HG02571 (cell line): ENCODE results near the gene ACADM.
A peak's percentile ranks its signal among the peaks of the same experiment; 100 is the strongest.
"Not testable (repeated sequence)": the region's sequence is repeated elsewhere in the genome, so short reads cannot be mapped to it uniquely, and the experiment has no call there.

ENCODE experiments used
- ATAC-seq: cut with Tn5 transposase; IDR thresholded peaks from one replicate; pipeline ENCODE4 v1.9.1; 2021; ENCODE audit warnings: mild to moderate bottlenecking, moderate library complexity; ENCODE audit not compliant: unreplicated experiment

ACADM gene

DNA sequence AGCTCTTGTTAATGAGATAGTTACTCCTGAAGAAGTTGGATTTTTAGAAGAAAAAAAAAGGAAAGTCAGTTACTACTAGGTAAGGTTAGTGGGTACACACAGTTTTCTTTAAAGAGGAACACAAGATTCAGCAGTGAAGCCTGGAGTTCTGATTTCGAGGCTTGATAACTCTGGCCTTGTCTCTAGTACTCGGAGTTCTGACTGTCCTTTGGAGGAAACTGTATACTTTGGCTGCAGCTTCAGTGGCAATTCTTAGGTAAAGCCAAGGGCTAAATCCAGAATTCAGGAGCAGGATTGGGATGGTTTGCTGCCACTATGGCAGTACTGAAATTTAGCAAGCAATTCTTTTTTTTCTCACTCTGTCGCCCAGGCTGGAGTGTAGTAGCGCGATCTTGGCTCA, 9.2 kb downstream of the ACADM start:
- no peak for ATAC-seq

DNA sequence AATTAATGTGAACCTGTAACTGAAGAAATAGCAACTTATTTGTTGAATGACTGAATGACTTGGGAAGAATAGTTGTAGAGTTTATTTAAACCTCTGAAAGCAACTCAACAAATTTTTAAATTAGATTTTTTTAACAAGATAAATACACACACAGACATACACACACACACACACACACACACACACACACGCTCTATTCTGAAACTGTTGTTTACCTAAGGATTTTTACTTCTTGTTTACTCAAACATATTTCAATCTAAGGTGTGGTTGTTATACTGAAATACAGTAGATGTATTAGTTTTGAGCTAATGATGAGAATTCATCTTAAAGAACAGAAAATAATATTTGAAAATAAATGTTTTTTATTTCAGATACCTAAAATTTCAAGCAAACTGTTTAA, 11.5 kb downstream of the ACADM start:
- no peak for ATAC-seq

DNA sequence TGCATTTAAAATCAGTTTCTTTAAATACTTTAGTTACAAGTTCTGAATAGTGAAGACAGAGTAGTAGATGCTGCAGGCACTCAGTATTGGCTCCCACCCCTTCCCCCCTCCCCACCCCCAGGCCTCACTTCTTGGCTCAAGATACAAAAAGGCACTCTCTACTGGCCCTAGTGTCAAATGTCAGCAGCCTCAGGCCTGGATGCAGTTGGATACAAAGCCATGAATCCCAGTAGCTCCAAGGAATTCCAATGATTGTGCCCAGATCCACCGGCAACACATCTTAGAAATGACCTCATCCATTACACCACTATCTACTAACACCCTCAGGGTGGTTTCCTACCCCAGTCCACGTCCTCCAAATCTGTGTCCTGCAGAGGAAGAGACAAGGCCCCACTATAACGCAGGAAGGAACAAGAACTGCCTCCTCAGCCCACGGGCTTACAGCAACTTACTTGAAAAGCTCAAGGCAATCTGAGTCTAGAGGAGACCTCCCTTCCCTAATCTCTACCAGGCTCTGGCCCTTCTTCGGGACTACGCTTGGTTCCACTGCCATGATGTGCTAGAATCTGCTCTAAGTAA, 17.6 kb downstream of the ACADM start:
- no peak for ATAC-seq

DNA sequence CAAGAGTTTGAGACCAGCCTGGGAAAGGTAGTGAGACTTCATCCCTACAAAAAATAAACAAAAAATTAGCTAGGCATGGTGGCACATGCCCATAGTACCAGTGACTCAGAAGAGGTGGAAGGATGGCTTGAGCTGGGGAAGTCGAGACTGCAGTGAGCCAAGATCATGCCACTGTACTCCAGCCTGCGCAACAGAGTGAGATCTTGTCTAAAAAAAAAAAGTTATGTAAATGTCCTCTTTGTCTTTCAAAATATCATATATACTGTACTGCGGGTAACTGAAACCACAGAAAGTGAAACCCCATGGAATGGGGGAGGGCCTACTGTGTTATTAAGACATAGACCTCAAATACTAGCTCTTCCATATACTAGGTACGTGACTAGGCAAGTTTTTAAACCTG, 20.8 kb downstream of the ACADM start:
- peak; percentile 42 for ATAC-seq

DNA sequence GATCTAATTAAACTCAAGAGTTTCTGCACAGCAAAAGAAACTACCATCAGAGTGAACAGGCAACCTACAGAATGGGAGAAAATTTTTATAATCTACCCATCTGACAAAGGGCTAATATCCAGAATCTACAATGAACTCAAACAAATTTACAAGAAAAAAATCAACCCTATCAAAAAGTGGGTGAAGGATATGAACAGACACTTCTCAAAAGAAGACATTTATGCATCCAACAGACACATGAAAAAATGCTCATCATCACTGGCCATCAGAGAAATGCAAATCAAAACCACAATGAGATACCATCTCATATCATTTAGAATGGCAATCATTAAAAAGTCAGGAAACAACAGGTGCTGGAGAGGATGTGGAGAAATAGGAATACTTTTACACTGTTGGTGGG, 32.7 kb downstream of the ACADM start:
- ATAC-seq = not testable (repeated sequence)

DNA sequence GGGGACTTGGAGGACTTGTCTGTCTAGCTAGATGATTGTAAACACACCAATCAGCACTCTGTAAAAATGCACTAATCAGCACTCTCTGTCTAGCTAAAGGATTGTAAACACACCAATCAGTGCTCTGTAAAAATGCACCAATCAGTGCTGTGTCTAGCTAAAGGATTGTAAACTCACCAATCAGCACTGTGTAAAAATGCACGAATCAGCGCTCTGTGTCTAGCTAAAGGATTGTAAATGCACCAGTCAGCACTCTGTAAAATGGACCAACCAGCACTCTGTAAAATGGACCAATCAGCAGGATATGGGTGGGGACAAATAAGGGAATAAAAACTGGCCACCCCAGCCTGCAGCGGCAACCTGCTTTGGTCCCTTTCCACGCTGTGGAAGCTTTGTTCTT, 34.0 kb downstream of the ACADM start:
- not testable (repeated sequence) for ATAC-seq

DNA sequence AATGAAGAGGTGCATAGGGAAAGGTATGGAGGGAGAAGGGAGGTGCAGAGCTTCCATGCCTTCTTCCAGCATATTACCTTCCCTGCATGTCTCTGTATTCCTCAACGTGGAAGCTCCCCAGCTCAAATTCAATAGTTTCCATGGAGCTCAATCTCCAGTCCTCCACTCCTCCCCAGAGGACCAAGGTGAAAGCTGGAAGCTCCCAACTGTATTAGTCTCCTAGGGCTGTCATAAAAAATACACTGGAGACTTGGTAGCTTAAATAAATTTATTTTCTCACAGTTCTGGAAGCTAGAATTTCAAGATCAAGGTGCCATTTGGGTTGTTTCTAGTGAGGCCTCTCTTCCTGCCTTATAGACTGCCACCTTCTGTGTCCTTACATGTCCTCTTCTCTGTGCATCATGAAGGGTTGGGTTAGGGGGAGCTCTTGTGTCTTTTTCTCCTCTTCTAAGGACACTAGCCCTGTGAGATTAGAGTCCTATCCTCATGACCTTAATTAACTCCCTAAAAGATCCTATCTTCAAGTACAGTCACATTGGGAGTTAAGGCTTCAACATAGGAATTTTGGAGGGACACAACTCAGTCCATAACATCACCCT, 39.6 kb downstream of the ACADM start:
- no peak for ATAC-seq

DNA sequence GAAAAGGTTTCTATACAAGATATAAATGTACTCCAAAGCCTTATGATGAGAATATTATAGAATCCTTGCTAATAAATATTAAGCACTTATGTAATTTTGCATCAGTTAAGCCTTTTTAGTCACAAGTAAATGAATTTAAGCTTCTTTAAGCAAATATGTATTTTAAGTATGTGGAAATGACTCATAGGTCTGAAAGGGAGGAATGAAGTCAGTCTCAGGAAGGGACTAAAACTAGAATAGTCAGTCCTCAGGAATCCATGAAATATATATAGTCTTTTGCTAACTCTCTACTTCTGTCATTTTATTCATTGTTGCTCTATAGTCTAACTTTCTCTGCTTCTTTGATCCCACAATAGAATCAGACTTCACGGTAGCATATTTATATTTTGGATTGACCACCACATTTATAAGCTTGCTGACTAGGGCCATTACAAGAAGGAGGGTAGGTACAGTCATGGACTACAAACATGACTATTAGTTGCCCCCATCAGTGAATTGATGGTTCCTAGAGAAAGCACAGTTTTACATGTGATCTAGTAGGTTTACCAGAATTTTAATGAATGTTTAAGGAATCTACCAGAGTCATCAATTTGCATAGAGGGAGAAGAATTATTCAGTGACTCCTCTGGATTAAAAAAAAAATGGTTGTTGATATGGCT, 41.3 kb downstream of the ACADM start:
- no peak for ATAC-seq

DNA sequence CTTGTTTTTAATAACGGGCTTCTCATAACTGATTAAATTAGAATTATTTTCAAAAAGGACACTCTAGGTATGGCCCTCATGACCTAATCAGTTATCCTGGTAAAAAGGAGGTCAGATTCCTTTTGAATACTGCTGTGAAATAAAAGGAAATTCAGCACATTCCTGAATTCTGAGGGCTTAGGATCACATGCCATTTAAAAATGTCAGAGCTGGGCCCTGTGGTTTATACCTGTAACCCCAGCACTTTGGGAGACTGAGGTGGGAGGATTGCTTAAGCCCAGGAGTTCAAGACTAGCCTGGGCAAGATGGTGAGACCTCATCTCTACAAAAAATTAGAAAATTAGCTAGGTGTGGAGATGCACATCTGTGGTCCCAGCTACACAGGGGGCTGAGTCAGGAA, 43.5 kb downstream of the ACADM start:
- ATAC-seq = no peak

DNA sequence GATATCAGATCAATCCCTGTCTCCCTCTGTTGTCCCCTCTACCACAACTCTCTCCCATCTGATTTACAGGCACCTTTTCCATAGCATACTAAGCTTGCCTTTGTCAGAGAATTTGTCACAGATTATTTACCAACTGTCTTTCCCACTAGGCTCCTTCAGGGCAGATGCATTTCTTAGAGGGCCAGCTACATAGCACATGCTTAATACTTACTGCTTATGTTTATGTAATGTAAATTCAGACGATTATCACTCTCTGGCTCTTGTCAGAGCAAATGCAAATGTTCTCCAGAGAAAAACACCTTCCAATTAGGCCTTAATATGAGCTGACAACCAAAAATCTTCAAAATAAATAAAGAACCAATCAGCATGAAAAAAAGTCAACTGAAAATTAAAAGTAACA, 46.3 kb downstream of the ACADM start:
- no peak for ATAC-seq

DNA sequence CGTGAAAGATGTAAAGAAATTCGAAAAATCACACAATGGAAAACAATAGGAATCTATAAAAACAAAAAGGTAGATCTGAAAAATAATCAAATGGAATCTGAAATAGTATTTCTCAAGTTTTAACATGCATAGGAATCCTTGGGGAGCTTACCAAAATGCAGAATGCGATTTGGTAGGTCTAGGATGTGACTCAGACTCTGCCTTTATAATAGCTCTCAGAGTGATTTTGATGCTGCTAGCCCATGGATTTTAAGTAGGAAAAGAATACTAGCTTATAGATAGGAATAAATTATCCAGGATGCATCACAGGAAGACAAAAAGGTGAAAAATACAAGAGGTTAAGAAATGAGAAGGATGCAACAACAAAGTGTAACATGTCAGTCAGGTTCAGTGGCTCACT, 47.5 kb downstream of the ACADM start:
- ATAC-seq = no peak

DNA sequence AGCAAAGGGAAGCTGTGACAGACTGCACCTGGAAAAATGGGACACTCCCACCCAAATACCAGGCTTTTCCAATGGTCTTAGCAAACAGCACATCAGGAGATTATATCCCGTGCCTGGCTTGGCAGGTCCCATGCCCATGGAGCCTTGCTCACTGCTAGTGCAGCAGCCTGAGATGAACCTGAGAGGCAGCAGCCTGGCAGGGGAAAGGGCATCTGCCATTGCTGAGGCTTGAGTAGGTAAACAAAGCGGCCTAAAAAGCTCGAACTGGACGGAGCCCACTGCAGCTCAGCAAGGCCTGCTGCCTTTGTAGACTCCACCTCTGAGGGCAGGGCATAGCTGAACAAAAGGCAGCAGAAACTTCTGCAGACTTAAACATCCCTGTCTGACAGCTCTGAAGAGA, 53.3 kb downstream of the ACADM start:
- ATAC-seq = not testable (repeated sequence)

DNA sequence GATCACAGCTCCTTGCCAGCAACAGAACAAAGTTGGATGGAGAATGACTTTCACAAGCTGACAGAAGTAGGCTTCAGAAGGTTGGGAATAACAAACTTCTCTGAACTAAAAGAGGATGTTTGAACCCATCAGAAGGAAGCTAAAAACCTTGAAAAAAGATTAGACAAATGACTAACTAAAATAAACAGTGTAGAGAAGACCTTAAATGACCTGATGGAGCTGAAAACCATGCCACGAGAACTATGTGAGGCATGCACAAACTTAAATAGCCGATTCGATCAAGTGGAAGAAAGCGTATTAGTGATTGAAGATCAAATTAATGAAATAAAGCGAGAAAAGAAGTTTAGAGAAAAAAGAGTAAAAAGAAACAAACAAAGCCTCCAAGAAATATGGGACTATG, 54.2 kb downstream of the ACADM start:
- not testable (repeated sequence) for ATAC-seq

DNA sequence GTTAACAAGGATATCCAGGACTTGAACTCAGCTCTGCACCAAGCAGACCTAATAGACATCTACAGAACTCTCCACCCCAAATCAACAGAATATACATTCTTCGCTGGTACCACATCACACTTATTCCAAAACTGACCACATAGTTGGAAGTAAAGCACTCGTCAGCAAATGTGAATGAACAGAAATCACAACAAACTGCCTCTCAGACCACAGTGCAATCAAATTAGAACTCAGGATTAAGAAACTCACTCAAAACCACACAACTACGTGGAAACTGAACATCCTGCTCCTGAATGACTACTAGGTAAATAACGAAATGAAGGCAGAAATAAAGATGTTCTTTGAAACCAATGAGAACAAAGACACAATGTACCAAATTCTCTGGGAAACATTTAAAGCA, 55.7 kb downstream of the ACADM start:
- not testable (repeated sequence) for ATAC-seq

DNA sequence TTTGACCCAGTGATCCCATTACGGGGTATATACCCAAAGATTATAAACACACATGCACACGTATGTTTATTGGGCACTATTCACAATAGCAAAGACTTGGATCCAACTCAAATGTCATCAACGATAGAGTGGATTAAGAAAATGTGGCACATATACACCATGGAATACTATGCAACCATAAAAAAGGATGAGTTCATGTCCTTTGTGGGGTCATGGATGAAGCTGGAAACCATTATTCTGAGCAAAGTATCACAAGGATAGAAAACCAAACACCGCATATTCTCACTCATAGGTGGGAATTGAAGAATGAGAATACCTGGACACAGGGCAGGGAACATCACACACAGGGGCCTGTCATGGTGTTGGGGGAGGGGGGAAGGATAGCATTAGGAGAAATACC, 59.4 kb downstream of the ACADM start:
- not testable (repeated sequence) for ATAC-seq

DNA sequence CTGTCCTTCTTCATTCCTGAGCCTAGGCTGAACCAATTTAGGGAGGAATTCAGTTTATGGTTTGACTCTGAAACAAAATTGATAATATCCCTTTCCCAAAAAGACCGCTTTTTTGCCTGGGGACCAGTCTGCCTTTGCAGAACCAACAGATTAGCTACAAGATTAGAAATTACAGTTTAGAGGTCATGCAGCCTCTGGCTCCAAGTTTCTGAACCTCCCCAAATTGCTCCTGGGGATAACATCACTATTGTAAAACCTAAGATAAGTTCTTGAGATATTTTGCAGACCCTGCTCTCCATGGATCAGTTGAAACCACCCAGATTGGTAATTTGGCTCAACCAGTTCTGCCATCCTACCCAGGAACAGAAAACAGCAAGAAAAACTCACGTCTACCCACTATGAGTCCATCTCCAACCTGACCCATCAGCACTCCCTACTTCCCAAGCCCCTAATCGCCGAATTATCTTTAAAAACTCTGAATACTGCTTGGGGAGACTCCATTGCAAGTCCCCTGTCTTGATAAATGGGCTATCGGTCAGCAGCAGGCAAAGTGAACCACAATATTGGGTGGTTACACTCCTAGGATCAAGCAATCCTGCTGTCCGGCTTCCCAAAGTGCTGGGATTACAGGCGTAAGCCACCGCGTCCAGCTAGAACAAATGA, 60.9 kb downstream of the ACADM start:
- ATAC-seq = peak; percentile 16

DNA sequence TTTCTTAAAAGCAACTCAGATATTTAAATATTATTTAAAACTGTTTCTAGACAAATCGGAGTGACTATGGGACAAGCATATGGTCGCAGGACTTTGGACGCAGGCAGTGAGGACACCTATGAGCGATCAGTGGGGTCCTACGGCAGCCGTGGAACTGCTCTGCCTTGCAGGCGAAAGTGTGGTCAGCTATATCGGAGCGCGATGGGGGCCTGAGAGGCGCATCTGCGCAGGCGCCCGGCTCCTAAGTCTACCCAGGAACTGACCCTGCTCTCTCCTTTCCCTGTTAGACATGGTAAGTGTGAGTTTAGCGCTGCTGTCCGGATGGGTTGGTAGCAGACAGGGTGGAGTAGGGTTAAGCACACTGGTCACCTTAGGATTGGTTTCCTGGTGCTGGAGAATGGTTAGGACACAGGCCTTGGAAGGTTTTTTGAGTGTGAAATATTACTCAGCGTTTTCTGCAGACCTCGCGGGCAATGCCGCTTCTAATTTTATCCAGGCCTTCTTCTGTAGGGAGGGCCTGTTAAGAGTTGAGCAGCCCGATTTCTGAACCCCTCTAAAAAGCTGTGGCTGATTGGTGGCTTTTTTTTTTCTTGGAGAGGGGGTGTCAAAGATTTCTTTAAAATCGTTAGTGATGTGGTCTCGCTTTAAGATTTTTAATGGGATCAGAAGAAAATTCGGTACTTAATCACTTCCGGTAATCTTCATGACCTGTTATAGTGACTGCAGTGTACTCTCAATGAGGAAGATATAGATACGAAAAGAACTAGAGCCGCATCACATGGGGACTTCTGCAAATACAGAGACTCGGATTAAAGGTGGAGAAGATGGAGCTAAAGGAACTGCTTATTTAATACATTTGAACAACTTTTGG, 61.7 kb downstream of the ACADM start, which contains the start of gene RABGGTB:
RABGGTB (plus strand) TSS at position 274 of the 871 bp plus-strand sequence; CDS start at position 290, 16 bp downstream.
- peak; percentile 67 for ATAC-seq

DNA sequence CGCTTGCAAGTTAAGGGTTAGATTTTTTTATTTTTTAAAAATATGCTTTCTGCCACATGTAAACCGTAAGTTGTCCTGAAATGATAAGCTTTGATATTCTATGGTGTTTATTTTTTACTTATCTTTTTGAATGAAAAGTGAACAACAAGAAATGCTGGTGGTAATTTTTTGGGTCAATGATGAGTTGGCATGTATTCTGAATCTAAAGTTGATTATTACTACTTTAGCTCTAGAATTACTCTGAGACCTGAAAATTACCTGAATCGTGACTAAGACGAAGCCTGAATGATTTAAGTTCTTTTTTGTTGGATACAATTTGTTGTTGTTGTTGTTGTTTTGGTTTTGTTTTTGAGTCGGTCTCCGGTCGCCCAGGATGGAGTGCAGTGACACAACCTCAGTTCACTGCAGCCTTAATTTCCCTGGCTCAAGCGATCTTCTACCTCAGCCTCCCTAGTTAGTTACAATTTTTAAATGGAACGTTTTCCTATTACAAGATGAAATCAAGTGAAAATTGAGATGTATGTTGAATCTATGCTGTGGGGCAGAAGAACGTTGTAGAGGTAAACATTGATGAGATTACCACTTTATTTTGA, 62.5 kb downstream of the ACADM start:
- no peak for ATAC-seq

DNA sequence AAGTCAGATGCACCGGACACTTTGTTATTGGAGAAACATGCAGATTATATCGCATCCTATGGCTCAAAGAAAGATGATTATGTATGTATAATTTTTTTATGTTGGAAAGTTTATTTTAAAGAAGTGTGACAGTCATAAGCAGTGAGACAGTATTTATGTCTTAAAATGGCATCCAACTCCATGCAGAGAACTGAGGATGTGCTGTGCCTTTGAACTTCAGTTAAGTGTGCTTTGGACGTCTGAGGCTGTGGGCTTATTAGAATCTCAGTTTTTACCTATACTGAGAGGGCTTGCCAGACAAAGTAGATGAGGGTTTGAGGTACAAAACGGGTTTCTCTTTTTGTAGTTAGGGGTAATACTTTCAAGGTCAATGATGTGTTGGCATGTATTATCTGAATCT, 63.0 kb downstream of the ACADM start:
- no peak for ATAC-seq

DNA sequence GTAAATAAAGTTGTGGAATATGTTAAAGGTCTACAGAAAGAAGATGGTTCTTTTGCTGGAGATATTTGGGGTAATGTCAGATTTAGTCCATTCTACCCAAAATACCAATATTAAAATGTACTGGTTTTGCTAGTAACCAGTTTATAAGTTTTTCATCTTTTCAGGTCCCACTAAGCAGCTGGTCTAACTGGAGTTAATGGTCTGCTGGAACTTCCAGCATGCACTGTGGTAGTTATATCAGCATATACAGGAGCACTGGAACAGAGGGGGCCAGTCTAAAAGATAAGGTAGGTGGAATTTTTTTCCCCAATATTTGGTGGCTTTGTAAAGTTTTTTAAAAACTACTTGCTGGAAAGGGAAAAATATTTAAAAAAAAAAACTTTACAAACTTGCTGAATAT, 65.5 kb downstream of the ACADM start:
- no peak for ATAC-seq

DNA sequence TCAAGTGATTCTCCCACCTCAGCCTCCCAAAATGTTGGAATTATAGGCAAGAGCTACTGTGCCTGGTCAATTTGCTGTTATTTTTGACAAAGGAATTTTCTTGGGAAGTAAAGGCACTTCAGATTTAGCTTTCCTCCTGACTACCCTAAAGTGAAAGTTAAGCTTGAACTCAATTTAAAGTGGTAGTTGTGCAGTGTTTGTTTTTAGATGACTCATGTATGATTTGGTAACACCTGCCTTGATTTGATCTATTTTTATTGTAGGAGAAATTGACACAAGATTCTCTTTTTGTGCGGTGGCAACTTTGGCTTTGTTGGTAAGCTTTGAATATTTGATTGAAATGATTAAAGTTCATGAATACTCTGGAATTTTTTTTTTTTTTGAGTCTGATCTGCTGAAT, 66.5 kb downstream of the ACADM start:
- ATAC-seq = no peak
